Stimulated activated CD8-positive, alpha-beta memory T cell treated with anti-CD3 and anti-CD28 coated beads, Interleukin-2, amount 100 ng/mL, for 48 hours (primary cell): ENCODE measurements around the gene AGAP1.

ENCODE experiments used
- DNase-seq, 2 donors: peaks; one replicate each; pipeline ENCODE4 v3.0.0-alpha.2; 2020; ENCODE audit warnings: low read depth in 2 of 2

AGAP1 gene

GRCh38 chr2:235569837-235570236, 76.0 kb downstream of the AGAP1 start:
- no peak for DNase-seq

DNA sequence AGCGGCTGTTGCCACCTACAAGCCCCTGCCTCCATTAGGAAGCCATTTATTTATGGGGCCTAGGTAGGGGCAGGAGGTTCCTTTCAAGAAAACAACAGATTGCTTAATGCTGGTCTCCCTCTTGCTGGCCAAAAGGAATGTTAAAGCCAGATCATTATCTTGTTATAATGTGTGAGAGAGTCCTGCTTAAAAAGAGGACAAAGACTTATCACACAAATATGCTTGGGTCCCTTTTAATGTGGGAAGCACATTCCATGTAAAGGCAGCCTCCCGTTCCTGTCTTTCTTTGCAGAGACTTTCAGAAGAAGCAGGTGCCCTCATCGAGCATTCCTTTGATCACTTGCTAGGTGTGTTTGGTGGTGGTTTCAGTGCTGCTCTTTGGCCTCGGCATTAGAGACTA, 76.4 kb downstream of the AGAP1 start:
- DNase-seq = no peak

DNA sequence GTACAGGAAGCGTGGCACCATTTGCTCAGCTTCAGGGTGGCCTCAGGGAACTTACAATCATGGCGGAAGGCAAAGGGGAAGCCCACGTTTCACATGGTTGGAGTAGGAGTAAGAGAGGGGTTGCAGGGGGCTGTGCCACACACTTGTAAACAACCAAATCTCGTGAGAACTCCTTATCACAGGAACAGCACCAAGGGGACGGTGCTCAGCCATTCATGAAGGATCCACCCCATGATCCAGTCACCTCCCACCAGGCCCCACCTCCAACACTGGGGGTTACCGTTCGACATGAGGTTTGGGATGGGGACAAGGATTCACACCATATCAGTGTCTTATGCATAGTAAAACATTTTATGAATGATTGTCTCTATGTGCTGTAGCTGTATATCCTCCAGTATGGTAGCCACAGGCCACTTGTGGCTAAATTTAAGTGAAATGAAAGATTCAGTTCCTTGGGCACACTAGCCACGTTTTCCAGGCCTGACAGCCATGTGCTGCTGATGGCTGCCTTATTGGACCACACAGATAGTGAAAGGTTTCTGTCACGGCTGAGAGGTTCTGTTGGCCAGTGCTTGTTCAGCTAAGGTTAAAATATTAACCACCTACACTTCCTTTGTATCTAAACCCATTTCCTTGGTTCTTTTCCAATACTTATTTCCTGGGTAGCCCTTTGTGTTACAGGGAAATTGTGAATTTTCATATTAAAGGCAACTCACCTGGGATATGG, 77.3 kb downstream of the AGAP1 start:
- no peak for DNase-seq

DNA sequence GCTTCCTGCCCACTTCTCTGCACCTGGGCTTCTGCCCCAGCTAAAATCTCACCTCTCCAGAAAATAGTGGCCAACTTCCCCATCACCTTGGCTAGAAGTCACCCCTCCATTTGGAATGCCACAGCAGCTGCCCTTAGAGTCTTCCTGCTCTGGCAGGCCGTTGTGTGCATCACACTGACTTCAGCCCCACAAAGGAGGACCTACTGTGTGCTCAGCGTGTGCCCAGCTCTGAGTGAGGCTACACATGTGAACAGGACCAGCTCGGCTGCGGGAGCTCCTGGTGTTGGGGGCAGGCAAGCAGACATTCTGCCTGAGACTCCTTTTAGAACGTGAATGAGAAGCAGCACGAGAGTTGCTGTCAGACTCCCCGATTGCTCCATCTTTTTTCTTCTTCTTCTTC, 78.7 kb downstream of the AGAP1 start:
- no peak for DNase-seq

- no peak for DNase-seq
Observed at GRCh38 chr2:235573331-235574221, 79.7 kb downstream of the AGAP1 start.

GRCh38 chr2:235575431-235575830, 81.6 kb downstream of the AGAP1 start:
- no peak for DNase-seq

- DNase-seq = no peak
Observed at GRCh38 chr2:235575904-235576303, 82.1 kb downstream of the AGAP1 start.

- no peak for DNase-seq
Observed at GRCh38 chr2:235576337-235576910, 82.6 kb downstream of the AGAP1 start.

DNA sequence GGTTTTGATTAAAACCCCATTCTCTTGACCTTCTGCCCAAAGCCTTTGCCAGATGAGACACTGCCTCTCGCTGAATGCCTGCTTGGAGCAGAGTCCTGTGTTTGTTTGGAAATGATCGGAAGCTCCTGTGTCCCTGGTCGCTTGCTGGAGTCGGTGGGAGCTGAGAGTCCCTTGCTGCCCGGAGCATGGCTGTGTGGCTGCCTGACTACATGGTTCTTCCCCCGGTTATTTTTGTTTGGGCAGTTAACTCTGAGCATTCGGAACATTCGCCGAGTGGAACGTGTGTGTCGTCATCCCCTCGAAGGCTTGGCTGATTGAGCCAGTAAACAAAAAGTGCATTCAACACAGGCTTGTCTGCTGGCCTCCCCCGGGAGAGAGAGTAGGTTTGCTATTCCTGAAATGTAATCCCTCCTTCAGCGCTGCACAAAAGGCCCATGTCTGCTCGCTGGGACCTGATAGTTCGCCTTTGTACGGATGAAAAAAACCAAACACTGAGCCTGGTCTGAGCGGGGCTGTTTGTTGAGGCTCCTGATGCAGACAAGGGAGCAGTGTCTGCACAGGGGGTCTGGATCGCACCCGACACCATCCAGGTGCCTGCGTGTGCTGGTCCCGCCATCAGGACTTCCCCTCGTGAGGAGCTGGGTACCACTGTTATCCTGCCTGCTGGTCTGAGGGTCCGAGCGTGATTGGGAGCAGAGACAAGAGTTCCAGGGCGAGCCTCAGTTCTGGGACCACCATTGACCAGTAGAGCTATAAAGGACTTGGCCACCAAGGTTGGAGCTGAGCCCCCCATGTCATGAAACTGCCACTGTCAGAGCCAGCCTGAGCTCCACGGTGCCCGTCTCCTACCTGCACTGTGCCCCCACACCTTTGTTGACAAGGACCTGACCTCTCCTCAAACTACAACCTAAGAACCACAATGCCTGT, 83.8 kb downstream of the AGAP1 start:
- DNase-seq = no peak

DNA sequence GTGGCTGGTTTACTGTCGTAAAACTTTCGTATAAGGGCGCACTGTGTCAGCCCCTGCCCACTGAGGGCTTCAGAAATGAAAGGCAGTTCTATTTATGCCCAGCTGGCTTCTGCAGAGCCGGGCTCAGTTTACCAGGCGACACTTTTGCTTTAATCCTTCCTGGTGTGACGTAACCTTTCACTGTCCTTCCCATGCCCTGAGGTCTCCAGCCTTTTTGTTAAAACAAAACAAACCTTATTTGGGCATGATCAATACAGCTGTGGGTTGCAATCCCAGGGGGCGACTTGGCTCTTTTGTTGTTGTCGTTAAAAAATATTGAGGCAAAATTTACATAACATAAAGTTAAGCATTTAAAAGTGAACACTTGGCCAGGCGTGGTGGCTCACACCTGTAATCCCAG, 85.3 kb downstream of the AGAP1 start:
- no peak for DNase-seq

- no peak for DNase-seq
Observed at GRCh38 chr2:235580426-235581157, 86.7 kb downstream of the AGAP1 start.

DNA sequence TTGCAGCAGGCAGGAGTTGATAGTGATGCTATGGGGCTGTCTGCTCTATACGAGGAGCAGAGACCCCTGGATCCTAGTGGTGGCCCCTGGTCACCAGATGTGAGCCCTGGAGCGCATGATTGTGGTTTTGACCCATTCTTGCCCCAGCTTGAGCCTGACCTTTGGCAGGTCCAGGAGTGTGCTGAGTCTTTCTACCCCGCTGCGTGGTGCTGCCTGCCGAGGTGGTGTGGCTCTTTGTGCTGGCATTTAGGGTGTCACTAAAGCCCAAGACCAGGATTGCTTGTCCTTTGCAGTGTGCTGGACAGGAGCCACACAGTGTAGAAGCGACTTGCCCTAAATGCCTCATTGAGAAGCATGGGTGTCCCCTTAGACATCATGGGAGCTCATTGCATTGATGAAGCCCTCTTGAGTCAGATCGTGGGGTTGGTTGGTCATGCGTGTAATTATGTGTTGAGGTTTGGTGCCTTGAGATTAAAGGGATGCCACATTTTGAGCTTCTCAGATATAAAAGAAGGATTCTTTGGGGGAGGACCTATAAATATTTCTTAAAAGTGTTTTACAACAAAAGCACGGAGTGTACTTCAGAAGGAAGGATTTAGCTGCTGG, 88.3 kb downstream of the AGAP1 start:
- DNase-seq = no peak

DNA sequence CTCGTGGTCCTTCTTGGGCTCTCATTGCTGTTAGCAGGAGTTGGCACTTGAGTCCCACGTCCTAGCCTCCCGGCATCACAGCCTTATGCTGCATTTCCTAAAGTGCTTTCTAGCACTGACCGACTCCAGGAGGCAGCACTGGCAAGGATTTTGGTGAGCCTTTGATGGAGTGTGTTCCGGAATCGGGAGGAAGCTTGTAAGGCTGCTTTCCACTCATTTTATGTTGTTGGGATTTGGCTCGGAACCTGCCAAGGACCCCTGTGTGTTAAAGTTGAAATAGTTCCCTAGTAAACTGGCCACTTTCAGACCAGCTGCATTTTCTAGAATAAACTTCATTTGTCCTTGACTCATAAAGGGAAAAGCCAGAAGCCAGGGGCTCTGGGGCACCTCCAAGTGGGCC, 88.9 kb downstream of the AGAP1 start:
- no peak for DNase-seq

- DNase-seq = no peak
Observed at GRCh38 chr2:235583144-235583543, 89.3 kb downstream of the AGAP1 start.

- no peak for DNase-seq
Observed at GRCh38 chr2:235583925-235584637, 90.2 kb downstream of the AGAP1 start.

- DNase-seq = no peak
Observed at GRCh38 chr2:235584638-235585007, 90.8 kb downstream of the AGAP1 start.

- no peak for DNase-seq
Observed at GRCh38 chr2:235587202-235587601, 93.4 kb downstream of the AGAP1 start.

- no peak for DNase-seq
Observed at GRCh38 chr2:235588750-235589149, 94.9 kb downstream of the AGAP1 start.

DNA sequence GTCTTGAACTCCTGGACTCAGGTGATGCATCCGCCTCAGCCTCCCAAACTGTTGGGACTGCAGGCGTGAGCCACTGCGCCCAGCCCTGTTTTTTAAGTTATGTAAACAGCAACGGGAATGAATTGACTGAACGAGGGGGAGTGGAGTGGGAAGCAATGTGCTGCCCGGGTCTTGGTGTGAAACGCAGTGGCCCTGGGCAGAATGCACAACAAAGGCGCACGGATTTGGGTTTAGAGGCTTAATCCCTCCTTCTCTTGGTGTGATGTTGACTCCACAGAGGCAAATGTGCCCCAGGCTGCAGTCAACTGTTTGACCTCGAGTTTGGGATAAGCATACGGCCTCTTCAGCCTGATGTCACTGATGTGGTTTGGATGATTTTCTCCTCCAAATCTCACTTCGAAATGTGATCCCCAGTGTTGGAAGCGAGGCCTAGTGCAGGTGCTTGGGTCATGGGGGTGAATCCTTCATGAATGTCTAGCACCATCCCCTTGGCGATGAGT, 97.4 kb downstream of the AGAP1 start:
- DNase-seq = no peak

DNA sequence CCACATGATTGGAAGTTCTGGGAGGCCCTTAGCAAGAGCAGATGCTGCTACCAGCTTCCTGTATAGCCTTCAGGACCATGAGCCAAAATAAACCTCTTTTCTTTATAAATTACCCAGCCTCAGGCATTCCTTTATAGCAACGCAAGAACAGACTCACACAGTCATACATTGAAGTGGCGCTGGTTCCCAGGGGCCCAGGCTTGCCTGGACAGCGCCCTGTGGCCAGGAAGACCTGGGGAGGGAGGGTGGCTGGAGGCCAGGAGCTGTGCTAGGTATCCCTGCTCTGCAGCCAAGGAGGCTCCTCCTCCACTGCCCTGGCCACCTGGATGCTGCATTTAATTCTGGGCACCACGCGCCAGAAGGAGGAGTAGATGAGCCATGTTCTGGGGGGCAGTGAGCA, 98.1 kb downstream of the AGAP1 start:
- DNase-seq = no peak
